Measurements from ENCODE around the gene NRCAM. TPM values are rescaled to one million over a fixed set of nuclear protein-coding genes. Genes with fewer than 3 reads are reported as not detected.

NRCAM gene
- polyA plus RNA-seq, 3 donors: not detected

- Mint-ChIP-seq H3K27ac (no peak overlapping the region), H3K36me3 (no peaks in the 10 kb centered on the region), H3K4me3 (no peak overlapping the region), H3K4me1 (no peaks in the 10 kb centered on the region), H3K9me3 (peaks cover 0 to 7% (median 0%) of the 10 kb centered on the region in 7 donors), H3K27me3 (ENCODE audit: low read depth in 3 of 3) (peaks cover 2 to 6% (median 2%) of the 10 kb centered on the region in 3 donors)
- H3K27ac ChIP-seq (ENCODE audit: low read depth in 1 of 2, low read length in 2 of 2): no peak overlapping the region
- peaks cover 0 to 8% of the 10 kb centered on the region in 2 donors for H3K27me3 ChIP-seq (ENCODE audit: control insufficient read depth in 2 of 2, insufficient read depth in 2 of 2, low read length in 2 of 2)
- H4K20me1 ChIP-seq (ENCODE audit: insufficient read depth, low read length): no peaks in the 10 kb centered on the region
- no peaks in the 10 kb centered on the region for H3K36me3 ChIP-seq (replicated peaks in 1 of 2; ENCODE audit: control insufficient read depth in 1 of 2, insufficient read depth in 2 of 2, low read length in 2 of 2)
- no peak for TF ChIP-seq CTCF (IDR thresholded peaks at IDR 0.05)
- intact Hi-C loops (cut with micrococcal nuclease): no loop called here
- no peak overlapping the region for H2AFZ ChIP-seq (ENCODE audit: insufficient read depth, low read depth, low read length, poor library complexity, severe bottlenecking)
- no peak overlapping the region for H3K4me2 ChIP-seq (replicated peaks; ENCODE audit: extremely low read depth, low read length, poor library complexity, severe bottlenecking)
- no peak overlapping the region for H3K9ac ChIP-seq (ENCODE audit: insufficient read depth, low read length, poor library complexity, severe bottlenecking)
- no peaks in the 10 kb centered on the region for H3K9me3 ChIP-seq (replicated peaks in 1 of 2; ENCODE audit: control insufficient read depth in 1 of 2, insufficient read depth in 1 of 2, low read length in 2 of 2)
- WGBS (ENCODE audit: insufficient coverage): no CpG with 5 or more reads among the region's 2 CpGs
- no peaks in the 10 kb centered on the region for H3K4me1 ChIP-seq (ENCODE audit: control insufficient read depth in 1 of 2, insufficient read depth in 2 of 2, low read length in 2 of 2)
- H3K79me2 ChIP-seq (ENCODE audit: insufficient read depth, low read length): no peaks in the 10 kb centered on the region
- H3K4me3 ChIP-seq (replicated peaks in 1 of 3; ENCODE audit: low read depth in 2 of 3, low read length in 3 of 3): no peak overlapping the region
- no peak for DNase-seq
These were observed 48.6 kb downstream of the NRCAM start for GRCh38 chr7:108407676-108408075.

GRCh38 chr7:108406222-108406890 is 49.9 kb downstream of the NRCAM start:
- Histone ChIP-seq H3K4me1 (ENCODE audit: control insufficient read depth in 1 of 2, insufficient read depth in 2 of 2, low read length in 2 of 2) (no peaks in the 10 kb centered on the region), H3K4me3 (replicated peaks in 1 of 3; ENCODE audit: low read depth in 2 of 3, low read length in 3 of 3) (no peak overlapping the region), H3K36me3 (replicated peaks in 1 of 2; ENCODE audit: control insufficient read depth in 1 of 2, insufficient read depth in 2 of 2, low read length in 2 of 2) (no peaks in the 10 kb centered on the region), H3K79me2 (ENCODE audit: insufficient read depth, low read length) (no peaks in the 10 kb centered on the region), H3K4me2 (replicated peaks; ENCODE audit: extremely low read depth, low read length, poor library complexity, severe bottlenecking) (no peak overlapping the region), H2AFZ (ENCODE audit: insufficient read depth, low read depth, low read length, poor library complexity, severe bottlenecking) (no peak overlapping the region), H3K27me3 (ENCODE audit: control insufficient read depth in 2 of 2, insufficient read depth in 2 of 2, low read length in 2 of 2) (peaks cover 0 to 8% of the 10 kb centered on the region in 2 donors), H3K9ac (ENCODE audit: insufficient read depth, low read length, poor library complexity, severe bottlenecking) (no peak overlapping the region), H3K9me3 (replicated peaks in 1 of 2; ENCODE audit: control insufficient read depth in 1 of 2, insufficient read depth in 1 of 2, low read length in 2 of 2) (no peaks in the 10 kb centered on the region), H4K20me1 (ENCODE audit: insufficient read depth, low read length) (no peaks in the 10 kb centered on the region), H3K27ac (ENCODE audit: low read depth in 1 of 2, low read length in 2 of 2) (no peak overlapping the region)
- H3K4me1 Mint-ChIP-seq: no peaks in the 10 kb centered on the region
- intact Hi-C loops (cut with micrococcal nuclease): no loop called here
- H3K27me3 Mint-ChIP-seq (ENCODE audit: low read depth in 3 of 3): peaks cover 0 to 7% (median 4%) of the 10 kb centered on the region in 3 donors
- H3K27ac Mint-ChIP-seq: no peak overlapping the region
- DNase-seq: no peak
- TF ChIP-seq CTCF (IDR thresholded peaks at IDR 0.05): no peak
- H3K4me3 Mint-ChIP-seq: no peak overlapping the region
- H3K36me3 Mint-ChIP-seq: no peaks in the 10 kb centered on the region
- peaks cover 0 to 4% (median 0%) of the 10 kb centered on the region in 7 donors for H3K9me3 Mint-ChIP-seq
- no CpG with 5 or more reads among the region's 1 CpG for WGBS (ENCODE audit: insufficient coverage)

Data from CD14-positive monocyte (primary cell).